Smooth muscle cell (in vitro differentiated cells): ENCODE data around the gene PATJ. TPM values are rescaled to one million over a fixed set of nuclear protein-coding genes. Genes with fewer than 3 reads are reported as not detected.

Experiments used
- DNase-seq: peaks from one replicate; lab custom pipeline; 2025; ENCODE audit not compliant: unreplicated experiment; lab: John Stamatoyannopoulos, UW
- H2AFZ ChIP-seq: fragments of 200-600 bp; sonication (generic); 2 replicates; pipeline ENCODE4 v1.6.0; 2016; ENCODE audit warnings: antibody characterized with exemption, low read depth, mild to moderate bottlenecking
- H3F3A ChIP-seq: fragments of 200-600 bp; sonication (generic); 2 replicates; pipeline ENCODE4 v1.6.0; 2017; ENCODE audit warnings: antibody characterized with exemption, low read depth
- H3K27ac ChIP-seq: fragments of 200-600 bp; sonication (generic); 2 replicates; pipeline ENCODE4 v1.5.1; 2016; ENCODE audit warnings: low read depth, mild to moderate bottlenecking
- H3K27me3 ChIP-seq: fragments of 200-600 bp; sonication (generic); 2 replicates; pipeline ENCODE4 v1.6.1; 2016; ENCODE audit warnings: low read depth, mild to moderate bottlenecking
- H3K36me3 ChIP-seq: fragments of 200-600 bp; sonication (generic); 2 replicates; pipeline ENCODE4 v1.5.1; 2016; ENCODE audit warnings: low read depth
- H3K4me1 ChIP-seq: fragments of 200-600 bp; sonication (generic); 2 replicates; pipeline ENCODE4 v1.5.1; 2016; ENCODE audit warnings: low read depth
- H3K4me2 ChIP-seq: fragments of 200-600 bp; sonication (generic); 2 replicates; pipeline ENCODE4 v1.6.0; 2016; ENCODE audit warnings: mild to moderate bottlenecking
- H3K4me3 ChIP-seq: fragments of 200-600 bp; sonication (generic); 2 replicates; pipeline ENCODE4 v1.5.1; 2016; ENCODE audit warnings: mild to moderate bottlenecking
- H3K79me2 ChIP-seq: fragments of 200-600 bp; sonication (generic); 2 replicates; pipeline ENCODE4 v1.6.0; 2016; ENCODE audit warnings: low read depth, mild to moderate bottlenecking
- H3K9ac ChIP-seq: fragments of 200-600 bp; sonication (generic); 2 replicates; pipeline ENCODE4 v1.6.0; 2016; ENCODE audit warnings: low read depth
- H3K9me3 ChIP-seq: fragments of 200-600 bp; sonication (generic); replicated peaks from 2 replicates; pipeline ENCODE4 v1.5.1; 2016; ENCODE audit warnings: low read depth
- H4K20me1 ChIP-seq: fragments of 200-600 bp; sonication (generic); 2 replicates; pipeline ENCODE4 v1.6.0; 2016; ENCODE audit warnings: low read depth
- WGBS: methylation state at CpG from one replicate; pipeline ENCODE4 v1.1.7; 2016; ENCODE audit warnings: low lambda C conversion rate; 5-methylcytosine and 5-hydroxymethylcytosine counted together
- polyA plus RNA-seq: library from polyadenylated mRNA; unstranded; fragments of >200 nt; fragmentation: Nextera tagmentation; extraction: Ambion mirVana; gene quantifications from 2 replicates; pipeline ENCODE4 v1.2.1, GENCODE V29; 2016
- total RNA-seq: library from RNA; depleted of rRNA; stranded (reverse); fragments of >200 nt; gene quantifications from 2 replicates; pipeline ENCODE4 v1.2.3, GENCODE V29; 2014
- TF ChIP-seq, protein P1 (sequence below): fragments of 200-600 bp; sonication (generic); IDR thresholded peaks from 2 replicates; pipeline ENCODE4 v1.5.1; 2017; ENCODE audit warnings: borderline replicate concordance, mild to moderate bottlenecking, antibody characterized with exemption; ENCODE audit not compliant: insufficient read depth, poor library complexity, severe bottlenecking

PATJ gene
- total and polyA plus RNA-seq, 2 experiments from 2014 or later: 3.5 to 12.3 TPM

DNA sequence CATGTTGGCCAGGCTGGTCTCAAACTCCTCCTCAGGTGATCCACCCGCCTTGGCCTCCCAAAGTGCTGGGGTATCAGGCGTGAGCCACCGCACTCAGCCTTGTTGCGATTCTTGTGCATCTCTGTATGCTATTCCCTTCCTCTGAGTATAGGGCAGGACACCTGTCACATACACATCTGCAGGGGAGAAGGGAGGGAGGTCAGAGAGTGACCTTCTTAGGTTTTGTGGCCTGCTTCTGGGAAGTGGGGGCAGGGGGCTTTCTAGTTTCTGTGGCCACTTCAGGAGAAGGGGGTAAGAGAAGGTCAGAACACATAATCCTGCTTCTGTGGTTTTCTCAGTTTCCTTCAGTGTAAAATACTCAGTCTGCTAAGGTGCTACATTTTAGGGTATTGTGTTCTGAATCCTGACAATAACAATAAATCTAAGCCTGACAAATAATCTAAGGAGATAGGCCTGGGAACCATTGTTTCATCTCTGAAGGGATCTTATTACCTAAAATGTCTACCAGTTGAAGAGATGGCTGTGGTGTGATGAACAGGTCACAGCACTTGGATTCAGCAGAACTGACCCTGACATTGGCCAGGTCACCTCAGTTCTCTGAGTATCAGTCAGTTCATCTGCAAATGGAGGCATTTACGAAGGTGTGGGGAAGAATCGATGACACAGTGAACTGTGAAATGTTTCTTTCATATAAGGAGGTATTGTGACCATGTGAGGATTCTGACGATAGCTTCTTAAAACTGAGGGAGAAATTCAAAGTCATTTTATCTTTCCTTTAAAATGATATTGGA lies 239.8 kb downstream of the PATJ start:
- WGBS: 93% methylated on average over 7 of the region's 7 CpGs
- no peak overlapping the region for H3K9ac ChIP-seq
- no peaks in the 10 kb centered on the region for H3K27me3 ChIP-seq

DNA sequence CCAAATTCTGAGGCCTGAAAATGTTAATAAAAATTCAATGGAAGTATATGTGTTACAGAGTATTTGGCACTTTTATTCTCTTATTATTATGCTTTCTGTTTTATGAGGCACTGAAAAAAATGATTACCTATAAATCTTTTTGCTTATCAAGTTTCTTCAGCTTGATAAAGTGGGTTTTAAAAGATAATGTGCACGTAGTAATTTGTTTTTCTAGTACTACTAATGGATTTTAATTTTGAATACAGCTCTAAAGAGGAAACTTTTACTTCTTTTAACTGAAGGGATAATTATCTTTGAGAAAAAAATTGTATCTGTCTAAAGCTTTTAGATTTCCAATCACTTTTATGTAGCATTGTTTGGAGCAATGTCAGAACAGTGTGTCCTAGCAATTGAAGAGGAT lies 241.0 kb downstream of the PATJ start:
- H3K36me3 ChIP-seq: no peaks in the 10 kb centered on the region
- H3K79me2 ChIP-seq: no peaks in the 10 kb centered on the region
- WGBS: 46% methylated on average over 1 of the region's 1 CpG
- no peaks in the 10 kb centered on the region for H3K9me3 ChIP-seq
- no peak overlapping the region for H3K4me3 ChIP-seq
- H3K27me3 ChIP-seq: no peaks in the 10 kb centered on the region
- TF ChIP-seq, protein P1, sequence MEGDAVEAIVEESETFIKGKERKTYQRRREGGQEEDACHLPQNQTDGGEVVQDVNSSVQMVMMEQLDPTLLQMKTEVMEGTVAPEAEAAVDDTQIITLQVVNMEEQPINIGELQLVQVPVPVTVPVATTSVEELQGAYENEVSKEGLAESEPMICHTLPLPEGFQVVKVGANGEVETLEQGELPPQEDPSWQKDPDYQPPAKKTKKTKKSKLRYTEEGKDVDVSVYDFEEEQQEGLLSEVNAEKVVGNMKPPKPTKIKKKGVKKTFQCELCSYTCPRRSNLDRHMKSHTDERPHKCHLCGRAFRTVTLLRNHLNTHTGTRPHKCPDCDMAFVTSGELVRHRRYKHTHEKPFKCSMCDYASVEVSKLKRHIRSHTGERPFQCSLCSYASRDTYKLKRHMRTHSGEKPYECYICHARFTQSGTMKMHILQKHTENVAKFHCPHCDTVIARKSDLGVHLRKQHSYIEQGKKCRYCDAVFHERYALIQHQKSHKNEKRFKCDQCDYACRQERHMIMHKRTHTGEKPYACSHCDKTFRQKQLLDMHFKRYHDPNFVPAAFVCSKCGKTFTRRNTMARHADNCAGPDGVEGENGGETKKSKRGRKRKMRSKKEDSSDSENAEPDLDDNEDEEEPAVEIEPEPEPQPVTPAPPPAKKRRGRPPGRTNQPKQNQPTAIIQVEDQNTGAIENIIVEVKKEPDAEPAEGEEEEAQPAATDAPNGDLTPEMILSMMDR: no peak
- H3K4me2 ChIP-seq: no peak overlapping the region
- no peak overlapping the region for H3K9ac ChIP-seq
- H4K20me1 ChIP-seq: no peaks in the 10 kb centered on the region
- H3K4me1 ChIP-seq: no peaks in the 10 kb centered on the region
- DNase-seq: no peak
- no peak overlapping the region for H2AFZ ChIP-seq
- H3K27ac ChIP-seq: no peak overlapping the region
- H3F3A ChIP-seq: no peaks in the 10 kb centered on the region

More for the DNA sequence above, 239.8 kb downstream of the PATJ start:
- Histone ChIP-seq H3K27ac (no peak overlapping the region), H3K36me3 (no peaks in the 10 kb centered on the region), H3K79me2 (no peaks in the 10 kb centered on the region), H2AFZ (no peak overlapping the region), H3K4me3 (no peak overlapping the region), H3F3A (no peaks in the 10 kb centered on the region), H3K4me1 (no peaks in the 10 kb centered on the region), H4K20me1 (no peaks in the 10 kb centered on the region), H3K9me3 (no peaks in the 10 kb centered on the region), H3K4me2 (no peak overlapping the region)
- DNase-seq: no peak
- TF ChIP-seq, protein P1: no peak

- WGBS: 90% methylated on average over 5 of the region's 5 CpGs
- Histone ChIP-seq H3K4me1 (no peaks in the 10 kb centered on the region), H3K4me3 (no peak overlapping the region), H3K4me2 (no peak overlapping the region), H4K20me1 (no peaks in the 10 kb centered on the region), H3K9me3 (no peaks in the 10 kb centered on the region), H3K79me2 (no peaks in the 10 kb centered on the region), H3K27ac (no peak overlapping the region), H3K27me3 (no peaks in the 10 kb centered on the region), H3K9ac (no peak overlapping the region), H3K36me3 (no peaks in the 10 kb centered on the region), H3F3A (no peaks in the 10 kb centered on the region), H2AFZ (no peak overlapping the region)
- TF ChIP-seq, protein P1: no peak
- DNase-seq: no peak
Measured at GRCh38 chr1:61992257-61992656, 250.0 kb downstream of the PATJ start.

- Histone ChIP-seq H4K20me1 (no peaks in the 10 kb centered on the region), H3K9ac (no peak overlapping the region), H3K4me3 (no peak overlapping the region), H3K9me3 (no peaks in the 10 kb centered on the region), H3K36me3 (no peaks in the 10 kb centered on the region), H3K4me1 (no peaks in the 10 kb centered on the region), H3F3A (no peaks in the 10 kb centered on the region), H2AFZ (no peak overlapping the region), H3K27ac (no peak overlapping the region), H3K4me2 (no peak overlapping the region), H3K27me3 (no peaks in the 10 kb centered on the region), H3K79me2 (no peaks in the 10 kb centered on the region)
- WGBS: 70% methylated on average over 5 of the region's 5 CpGs
- no peak for DNase-seq
- TF ChIP-seq, protein P1: no peak
Measured at GRCh38 chr1:61993331-61993961, 251.2 kb downstream of the PATJ start.
